Stimulated activated CD4-positive, alpha-beta T cell treated with anti-CD3 and anti-CD28 coated beads, Interleukin-1b, Interleukin-23, amount 100 ng/mL, for 4 hours (primary cell): ENCODE data around the gene FBXW12.

ENCODE experiments used
- DNase-seq, 2 donors: peaks; one replicate each; pipeline ENCODE4 v3.0.0-alpha.2; 2020; ENCODE audit warnings: low read depth in 2 of 2

The FBXW12 gene

DNA sequence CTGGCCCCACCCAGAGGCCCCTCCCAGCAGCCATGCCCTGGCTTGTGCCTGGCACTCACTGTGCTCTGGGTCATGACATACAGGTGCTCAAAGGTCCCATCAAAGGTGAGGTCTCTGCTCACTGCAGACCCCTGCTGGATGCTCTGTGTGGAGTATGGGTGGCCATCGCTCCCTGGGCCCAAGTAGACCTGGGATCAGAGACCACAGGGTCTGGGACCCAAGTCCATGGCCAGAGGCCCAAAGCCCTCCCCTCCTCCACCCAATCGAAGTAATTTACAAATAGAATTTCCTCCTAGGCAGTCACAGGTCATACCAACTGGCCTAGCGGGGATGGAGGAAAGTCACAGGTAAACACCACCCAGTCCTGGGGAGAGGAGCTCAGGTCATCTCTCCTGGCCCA, 50.3 kb downstream of the FBXW12 start:
- DNase-seq = no peak

- no peak for DNase-seq
These were observed 50.7 kb downstream of the FBXW12 start for GRCh38 chr3:48422681-48423080.

GRCh38 chr3:48423241-48423882, 51.3 kb downstream of the FBXW12 start:
- DNase-seq = no peak

DNA sequence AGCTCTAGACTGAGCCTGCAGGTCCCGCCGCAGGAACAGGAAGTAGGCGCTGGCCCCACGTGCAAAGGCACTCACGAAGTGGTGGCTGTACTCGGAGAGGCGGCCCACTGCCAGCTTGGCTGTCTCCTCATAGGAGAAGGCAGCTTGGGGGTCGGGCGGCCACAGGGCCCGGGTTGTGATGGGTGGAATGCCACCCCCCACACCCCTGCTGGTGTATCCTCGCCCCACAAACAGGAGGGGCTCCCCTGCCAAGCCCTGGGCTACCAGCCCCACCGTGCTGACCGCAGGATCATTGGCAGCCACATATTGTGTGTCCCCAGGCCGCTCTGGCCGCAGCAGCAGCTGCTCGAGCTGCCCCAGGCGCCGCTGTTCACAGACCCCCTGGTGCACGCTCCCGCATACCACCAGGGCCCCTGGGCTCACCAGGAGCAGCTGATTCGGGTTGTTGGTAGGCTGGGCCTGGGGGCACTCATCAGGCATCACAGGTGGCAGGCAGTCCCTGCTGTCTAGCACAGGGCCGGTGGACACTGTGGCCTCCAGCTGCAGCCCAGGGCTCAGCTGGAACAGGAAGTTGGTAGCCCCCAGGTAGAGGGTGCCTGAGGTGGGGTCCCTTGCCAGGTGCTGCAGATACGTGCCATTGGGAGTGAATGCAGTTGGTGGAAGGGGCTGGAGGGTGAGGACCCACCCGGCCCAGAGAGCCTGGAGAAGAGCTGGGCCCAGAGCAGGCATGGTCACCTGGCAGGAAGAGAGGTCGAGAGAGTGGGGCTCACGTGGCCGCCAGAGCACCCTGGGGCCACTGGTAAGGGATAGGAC, 52.1 kb downstream of the FBXW12 start:
- no peak for DNase-seq

- DNase-seq = no peak
These were observed 53.3 kb downstream of the FBXW12 start for GRCh38 chr3:48425281-48425812.

DNA sequence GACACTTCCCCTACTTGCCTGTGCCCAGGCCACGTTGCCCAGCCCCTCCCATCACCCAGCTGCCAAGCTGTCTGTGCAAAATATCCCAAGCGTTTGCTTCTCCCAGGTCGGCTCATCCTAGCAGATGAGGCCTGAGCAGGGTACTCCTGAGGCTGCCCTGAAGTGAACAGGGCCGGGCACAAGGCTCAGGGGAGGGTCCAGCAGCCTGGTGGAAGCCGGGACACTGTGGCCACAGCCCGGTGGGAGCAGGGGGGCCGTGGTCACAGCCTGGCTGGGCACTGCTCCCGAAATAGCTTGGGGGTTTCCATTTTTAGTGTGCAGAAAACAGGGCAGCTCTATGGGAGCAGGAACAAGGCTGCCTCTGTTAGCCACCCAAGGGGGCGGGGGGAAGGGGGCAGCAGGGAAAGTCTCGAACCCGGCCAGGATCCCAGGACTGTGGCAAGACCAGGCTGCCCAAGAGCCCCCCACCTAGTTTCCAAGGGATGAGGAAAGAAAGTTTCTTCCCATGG, 54.4 kb downstream of the FBXW12 start:
- no peak for DNase-seq

DNA sequence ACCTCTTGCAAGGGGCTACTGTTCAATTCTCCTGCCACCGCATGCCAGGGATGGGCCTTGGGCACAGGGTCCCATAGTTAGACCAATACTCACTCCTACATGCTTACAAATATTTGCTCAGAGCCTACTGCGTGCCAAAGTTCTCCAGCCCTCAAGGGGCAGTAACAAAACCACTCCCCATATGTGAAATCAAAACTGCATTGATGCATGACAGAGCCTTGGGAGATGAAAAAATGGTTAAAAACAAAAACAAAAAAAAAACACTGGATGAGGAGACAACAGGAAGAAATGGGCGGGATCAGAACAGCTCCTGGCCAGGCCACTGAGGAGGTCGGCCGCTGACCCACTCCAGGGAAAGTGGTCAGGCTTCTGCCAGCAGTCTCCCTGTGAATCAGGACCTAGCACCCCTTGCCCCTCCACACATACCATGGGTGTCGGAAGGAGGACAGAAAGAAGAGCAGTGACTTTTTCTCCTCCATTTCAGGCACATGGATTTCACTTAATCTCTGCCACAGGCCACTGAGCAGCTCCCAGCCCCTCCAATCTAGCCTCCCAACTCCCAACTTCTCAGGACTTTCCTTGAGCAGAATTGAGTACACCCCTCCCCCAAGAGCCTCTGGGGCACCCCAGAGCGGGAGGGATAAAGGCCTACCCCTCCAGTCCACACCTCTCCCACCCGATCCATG, 55.1 kb downstream of the FBXW12 start:
- no peak for DNase-seq

DNA sequence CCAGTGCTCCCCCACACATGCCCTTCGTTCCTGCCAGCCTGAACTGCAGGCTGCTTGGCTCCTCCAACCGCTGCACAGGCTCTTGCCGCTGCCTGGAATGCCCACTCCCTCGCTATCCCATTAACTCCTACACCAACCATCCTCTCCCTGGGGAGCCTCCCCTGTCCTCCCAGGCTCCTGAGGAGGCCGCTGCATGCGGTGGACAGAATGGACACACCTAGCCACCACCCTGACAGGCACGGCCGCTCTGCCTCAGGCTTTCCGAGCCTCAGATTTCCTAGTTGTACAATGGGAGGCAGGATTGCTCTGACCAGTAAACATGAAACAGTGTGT, 55.6 kb downstream of the FBXW12 start:
- no peak for DNase-seq

DNA sequence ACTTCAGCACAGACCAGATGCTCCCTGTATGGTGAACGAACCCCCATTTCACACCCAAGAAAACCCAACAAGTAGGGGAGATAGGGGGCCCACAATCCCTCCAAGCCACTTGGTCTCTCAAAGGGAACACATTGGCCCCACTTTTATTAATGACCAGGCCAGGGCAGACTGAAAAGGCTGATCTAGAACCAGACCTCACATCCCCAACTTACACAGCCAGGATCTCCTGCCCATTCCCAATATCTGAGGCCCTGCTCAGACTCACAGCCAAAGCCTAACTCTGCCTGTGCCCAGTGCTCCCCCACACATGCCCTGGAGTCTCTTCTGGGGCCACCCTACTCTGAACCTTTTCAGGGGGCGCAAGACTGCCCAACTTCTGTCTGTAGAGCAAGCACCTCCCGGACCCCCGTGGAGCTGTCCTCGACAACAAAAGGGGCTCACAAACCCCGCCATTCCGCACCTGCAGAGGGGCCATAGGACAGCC, 56.1 kb downstream of the FBXW12 start:
- DNase-seq = no peak

GRCh38 chr3:48428572-48429316, 56.7 kb downstream of the FBXW12 start:
- DNase-seq = no peak

- peak; percentile 52 to 57 for DNase-seq
These were observed 57.4 kb downstream of the FBXW12 start for GRCh38 chr3:48429317-48429959.

DNA sequence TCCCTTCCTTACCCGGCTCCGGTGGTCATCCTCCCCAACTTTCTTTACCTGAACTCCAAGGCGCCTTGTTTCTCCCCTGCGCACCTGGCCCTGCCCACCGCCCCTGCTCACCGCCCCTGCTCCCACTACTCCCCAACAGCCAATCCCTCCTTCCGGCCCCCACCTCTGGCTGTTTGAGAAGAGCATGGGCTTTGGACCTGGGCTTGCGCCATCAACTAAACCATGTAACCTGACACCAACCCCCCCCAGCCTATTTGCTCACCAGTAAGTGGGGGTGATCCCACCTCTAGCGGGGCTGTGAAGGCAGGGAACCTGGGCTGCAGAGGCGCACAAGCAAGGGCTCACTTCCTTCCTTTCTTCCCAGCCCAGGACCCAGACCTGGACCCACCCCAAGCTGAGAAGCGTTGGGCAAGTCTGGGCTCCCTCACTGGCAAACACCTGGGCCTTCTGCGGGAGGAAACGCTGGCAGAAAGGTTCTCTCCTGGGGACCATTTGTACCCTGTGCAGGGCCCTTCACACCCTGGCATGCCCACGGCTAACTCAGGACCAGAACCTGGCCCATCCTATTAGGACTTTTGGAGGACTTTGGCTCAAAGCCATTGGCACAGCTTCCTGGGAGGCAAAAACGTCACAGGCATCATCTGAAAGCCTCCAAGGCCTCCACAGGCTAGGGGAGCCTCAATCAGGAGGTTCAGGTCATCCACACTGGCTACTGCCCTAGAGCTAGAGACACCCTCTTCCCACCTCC, 58.1 kb downstream of the FBXW12 start, which contains the start of gene PLXNB1:
PLXNB1 (minus strand) TSS at position 127 of the 748 bp plus-strand sequence. CDS start 5,475 bp downstream, outside the sequence.
- DNase-seq = no peak

DNA sequence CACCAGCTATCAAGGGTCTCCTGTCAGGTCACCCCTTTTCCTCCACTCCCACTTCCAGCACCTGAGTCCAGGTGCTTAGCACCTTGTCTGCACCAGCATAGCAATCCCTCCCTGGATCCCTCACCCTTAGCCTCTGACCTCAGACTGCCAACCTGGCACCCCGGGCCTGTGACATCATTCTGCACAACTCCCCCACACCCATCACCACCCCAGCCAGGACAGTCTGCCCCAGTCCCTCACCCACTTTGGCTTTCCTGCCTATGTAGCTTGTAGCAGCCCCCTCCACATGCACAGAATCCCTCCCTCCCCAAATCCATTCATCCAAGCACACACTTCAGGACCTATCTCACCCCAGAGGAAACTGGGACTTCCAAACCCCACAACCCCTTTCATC, 58.7 kb downstream of the FBXW12 start:
- DNase-seq = no peak

DNA sequence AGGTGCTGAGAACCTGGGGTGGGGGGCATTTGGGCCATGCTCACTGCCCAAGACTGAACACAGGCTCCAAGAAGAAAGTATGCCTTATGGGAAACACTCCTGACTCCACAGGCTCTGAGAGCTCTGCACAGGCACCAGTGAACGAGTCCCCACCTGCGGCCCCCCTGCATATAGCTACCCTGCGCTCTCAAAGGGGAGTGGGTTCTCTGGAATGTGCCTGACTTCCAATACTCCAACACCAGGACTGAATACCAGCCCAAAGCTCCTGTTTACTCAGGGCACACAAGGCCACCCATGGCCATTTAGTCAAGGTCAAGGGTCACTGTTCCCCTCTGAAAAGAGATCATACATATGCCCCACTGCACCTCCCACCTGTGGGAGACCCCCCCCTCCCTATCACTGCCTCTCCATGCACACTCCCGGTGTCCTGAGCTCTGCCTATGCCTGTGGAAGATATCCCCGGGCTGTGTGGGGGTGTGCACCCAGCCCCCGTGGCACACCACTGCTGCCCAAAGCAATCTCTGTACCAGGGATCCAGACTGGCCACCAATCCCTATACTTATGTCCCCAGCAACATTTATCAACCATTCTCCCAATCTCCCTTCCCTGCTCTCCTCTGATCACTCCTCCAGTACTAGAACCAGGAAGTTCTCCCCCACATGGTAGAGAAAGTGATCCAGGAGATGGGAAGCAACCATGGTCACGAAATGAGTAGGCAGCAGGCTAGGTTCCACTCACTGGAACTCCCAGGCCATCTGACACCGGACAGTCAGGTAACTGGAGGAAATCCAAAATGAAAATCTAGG, 59.4 kb downstream of the FBXW12 start:
- DNase-seq = no peak

DNA sequence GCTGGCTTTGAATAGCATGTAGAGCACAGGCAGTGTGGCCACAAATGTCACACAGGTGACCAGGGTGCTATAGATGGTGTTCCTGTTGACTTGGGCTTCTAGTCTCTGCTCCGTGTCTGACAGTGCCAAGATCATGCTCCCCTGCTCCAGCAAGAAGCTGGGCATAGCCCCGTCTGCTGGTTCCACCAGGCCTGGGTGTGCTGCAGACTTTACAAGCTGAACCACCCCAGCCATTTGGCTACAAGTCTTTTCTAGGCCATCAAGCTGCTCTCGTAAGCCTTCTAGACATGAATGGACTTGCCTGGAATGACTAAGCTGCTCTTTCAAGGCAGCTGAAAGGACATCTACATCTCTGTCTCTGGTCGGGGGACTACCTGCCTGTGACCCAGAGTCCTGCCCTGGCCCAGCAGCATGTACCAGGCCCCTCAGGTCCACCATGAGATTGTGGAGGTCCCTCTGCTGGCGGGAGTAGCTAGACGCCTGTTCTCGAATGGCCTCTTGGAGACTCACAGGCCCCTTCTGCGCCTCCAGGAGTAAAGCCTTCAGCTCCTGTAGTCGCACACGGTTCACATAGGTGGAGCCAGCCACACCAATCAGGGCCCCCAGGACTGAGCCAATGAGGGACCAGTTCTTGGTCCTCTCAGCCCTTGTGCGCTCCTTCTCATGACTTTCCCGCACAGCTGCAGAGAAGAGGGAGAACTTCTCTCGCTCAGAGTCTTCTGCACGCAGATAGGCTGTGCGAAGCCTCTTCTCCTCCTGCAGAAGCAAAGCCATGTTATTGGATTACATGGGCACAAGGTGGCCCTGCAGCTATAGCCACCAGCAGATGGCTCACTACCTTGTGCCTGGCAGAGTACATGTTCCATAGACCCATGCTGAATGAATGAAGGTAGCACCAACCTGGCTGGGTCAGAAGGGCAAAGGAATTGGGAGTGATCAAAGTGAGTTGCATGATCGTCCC, 60.7 kb downstream of the FBXW12 start:
- DNase-seq = no peak

DNA sequence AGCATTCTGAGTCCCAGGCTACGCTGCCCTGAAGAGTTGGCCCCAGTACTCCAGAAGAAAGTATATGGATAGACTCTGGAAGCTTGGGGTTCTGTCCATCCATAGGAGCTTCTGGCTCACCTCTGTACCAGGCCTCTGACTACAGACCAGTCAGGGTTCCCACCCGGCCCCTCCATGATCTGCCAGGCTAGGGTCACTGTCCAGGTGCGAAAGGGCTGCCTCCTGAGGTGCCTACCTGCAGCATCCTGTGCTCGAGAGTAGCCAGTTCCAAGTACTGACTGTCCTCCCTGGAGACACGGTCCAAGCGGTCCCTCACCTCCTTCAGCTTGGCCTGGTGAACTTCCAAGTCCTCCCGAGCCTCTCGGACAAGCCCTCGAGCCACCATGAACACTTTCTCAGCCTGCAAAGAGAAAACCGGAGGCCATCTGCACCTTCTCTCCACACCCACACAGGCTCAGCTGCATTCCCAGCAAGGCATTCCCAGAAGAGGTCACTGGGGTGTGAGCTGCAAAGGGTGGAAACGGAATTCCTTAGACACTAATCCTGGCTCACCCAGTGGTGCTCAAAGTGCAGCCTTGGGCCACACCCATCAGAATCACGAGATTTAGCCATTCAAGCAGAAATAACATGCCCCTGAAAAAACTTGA, 61.6 kb downstream of the FBXW12 start:
- DNase-seq = no peak

DNA sequence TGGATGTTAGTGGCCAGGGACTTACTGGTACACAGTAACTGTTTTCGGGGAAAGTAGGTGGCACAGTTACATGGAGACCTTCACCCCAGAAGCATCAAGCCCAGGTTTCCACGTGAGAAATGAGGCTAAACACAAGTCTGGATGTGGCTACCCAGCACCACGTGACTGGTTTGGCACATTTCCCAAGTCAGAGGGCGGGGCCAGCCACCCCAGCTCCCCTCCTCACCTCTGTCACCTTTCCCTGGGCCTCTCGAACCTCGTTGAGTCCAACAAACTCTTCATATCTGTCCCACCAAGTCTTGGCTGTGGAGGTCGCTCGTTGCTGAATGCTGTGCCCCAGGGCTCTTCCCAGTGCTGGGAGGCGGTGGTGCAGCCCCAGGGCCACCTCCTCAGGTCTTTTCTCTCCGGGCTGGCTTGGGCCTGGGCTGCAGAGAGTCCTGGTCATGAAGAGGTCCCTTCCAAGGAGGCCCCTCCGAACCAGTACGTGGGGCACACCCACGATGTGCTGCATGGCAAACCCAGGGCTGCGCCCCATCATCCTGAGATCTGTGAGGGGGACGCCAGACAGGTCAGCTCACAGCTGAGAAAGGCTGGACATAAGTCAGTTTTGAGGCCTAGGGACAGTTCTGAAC, 62.7 kb downstream of the FBXW12 start:
- no peak for DNase-seq
